HG03432 (cell line): ENCODE data around the gene MTHFSD.

Source experiments
- ATAC-seq: cut with Tn5 transposase; IDR thresholded peaks from one replicate; pipeline ENCODE4 v1.9.1; 2021; ENCODE audit warnings: mild to moderate bottlenecking, moderate library complexity; ENCODE audit not compliant: unreplicated experiment

The MTHFSD gene

DNA sequence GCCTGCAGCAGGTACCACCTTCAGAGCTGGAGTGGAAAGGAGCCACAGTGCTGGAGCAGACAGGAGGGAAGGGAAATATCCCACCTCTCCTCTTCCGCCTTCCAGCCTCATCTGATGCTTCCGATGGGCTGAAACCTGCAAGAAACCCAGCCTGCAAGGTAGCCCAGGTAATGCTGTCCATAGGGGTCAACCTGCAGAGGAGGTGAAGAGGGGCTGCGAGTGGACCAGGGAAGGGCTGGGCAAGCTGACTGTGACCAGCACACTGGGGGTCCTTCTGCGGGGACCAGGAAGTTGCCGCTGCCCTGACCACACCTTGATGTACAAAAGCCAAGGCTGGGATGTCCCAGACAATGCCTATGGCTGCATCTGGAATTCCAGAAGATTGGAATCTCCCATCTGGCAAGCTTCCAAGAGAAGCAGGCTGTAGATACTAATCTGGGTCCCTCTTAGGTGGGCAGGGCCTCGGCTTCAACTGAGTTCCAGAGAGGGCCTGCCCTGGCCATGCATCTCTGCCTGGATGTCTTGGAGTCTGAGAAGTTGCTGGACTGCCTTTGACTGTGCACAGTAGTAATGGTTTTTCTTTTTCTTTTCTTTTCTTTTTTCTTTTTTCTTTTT is 29.1 kb upstream of the MTHFSD start:
- no peak for ATAC-seq

DNA sequence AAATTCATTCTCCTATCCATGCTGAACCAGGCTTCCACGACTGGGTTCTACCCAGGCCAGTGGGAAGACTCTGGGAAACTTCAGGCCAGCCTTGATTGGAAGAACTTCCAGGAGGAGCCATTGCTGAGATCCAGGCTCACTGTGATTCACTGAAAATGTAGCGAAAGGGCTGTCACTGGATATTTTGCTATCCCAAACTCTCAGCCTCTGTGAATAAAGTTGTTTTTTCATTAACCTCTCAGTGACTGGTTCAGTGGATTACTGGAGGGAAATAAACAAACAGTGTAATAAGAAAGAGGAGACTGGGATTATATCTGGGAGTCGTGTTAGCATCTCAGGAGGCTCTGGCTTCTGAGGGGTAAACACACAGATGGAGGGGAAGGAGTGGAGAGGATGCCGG is 26.4 kb upstream of the MTHFSD start:
- no peak for ATAC-seq

DNA sequence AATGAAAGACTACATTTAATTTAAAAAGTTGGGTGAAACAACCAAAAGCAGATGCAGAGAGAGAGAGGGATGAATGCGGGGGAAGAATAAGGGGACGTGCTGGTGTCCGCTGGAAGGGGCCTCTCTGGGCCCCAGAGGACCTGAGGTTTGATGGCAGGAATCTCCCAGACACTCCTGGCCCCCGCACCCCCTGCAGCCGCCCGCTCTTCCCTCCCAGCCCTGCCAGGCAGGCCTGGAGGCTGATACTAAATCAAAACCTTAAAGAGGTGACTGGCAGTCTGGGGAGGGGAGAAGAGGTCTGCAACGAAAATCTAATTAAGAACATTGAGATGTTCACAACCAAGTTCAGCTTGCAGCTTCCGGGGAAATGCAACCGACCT is 25.7 kb upstream of the MTHFSD start:
- no peak for ATAC-seq

DNA sequence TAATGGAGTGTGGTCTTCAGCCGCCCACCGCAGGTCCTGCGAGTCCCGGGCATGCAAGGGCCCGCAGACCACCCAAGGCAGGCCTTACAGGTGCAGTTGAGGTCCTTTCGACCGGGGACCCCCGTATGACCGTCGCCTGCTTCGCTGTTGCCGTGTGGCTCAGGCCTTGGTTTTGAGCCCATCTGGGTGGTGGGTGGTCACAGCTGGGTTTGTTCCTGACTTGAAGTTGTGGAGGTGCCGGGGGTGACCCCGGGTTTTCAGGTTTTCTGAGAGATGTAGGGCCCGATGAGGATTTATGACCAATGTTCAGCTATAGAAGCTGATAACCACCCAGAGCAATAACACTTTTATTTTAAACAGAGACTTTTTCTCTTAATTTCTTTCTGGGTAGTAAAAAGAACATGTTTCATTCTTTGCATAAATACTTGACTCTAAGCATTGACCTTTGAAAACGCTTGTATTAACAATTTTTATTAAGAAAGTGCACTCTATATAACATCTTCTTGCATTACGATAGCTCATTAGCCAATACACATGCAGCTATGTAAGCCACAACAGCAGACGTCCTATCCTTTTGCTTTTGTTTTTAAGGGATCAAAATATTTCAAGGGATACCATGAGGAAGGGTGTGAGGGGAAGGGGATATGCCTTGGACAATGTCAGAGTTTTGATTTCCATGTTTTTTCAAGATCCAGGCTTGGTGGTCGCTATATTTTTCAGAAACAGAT is 25.2 kb upstream of the MTHFSD start:
- no peak for ATAC-seq

DNA sequence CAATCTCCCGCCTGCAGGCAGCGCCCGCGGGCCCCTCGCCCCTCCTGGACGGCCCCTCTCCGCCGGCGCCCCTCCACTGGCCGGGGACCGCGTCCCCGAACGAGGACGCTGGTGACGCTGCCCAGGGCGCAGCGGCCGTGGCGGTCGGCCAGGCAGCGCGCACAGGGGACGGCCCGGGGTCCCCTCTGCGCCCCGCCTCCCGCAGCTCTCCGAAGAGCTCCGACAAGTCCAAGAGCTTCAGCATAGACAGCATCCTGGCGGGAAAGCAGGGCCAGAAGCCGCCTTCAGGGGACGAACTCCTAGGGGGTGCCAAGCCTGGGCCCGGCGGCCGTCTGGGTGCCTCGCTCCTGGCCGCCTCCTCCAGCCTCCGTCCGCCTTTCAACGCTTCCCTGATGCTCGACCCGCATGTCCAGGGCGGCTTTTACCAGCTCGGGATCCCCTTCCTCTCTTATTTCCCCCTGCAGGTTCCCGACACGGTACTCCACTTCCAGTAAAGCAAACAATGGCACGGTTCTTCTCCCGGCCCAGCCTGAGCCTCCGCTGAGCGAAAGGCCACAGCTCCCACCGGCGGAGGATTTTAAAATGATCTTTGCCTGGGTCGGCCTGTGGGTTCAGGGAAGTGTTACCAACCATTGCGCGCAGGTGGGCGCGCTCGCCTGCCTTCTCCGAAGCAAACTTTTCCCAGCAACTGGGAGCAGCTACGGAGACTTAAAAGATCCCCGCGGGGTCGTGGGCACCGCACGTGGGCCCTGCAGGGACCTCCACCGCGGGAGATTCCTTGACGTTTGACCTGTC is 24.4 kb upstream of the MTHFSD start:
- no peak for ATAC-seq

DNA sequence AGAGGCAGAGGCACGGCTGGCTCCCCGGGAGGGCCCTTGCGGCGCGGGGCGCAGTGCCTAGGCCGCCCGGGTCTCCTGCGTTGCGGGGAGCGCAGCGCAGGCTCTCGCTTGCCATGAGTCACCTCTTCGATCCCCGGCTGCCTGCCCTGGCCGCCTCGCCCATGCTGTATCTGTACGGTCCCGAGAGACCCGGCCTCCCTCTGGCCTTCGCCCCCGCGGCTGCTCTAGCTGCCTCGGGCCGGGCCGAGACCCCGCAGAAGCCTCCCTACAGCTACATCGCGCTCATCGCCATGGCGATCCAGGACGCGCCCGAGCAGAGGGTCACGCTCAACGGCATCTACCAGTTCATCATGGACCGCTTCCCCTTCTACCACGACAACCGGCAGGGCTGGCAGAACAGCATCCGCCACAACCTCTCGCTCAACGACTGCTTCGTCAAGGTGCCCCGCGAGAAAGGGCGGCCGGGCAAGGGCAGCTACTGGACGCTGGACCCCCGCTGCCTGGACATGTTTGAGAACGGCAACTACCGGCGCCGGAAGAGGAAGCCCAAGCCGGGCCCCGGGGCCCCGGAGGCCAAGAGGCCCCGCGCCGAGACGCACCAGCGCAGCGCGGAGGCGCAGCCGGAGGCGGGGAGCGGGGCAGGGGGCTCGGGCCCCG is 23.7 kb upstream of the MTHFSD start:
- no peak for ATAC-seq

DNA sequence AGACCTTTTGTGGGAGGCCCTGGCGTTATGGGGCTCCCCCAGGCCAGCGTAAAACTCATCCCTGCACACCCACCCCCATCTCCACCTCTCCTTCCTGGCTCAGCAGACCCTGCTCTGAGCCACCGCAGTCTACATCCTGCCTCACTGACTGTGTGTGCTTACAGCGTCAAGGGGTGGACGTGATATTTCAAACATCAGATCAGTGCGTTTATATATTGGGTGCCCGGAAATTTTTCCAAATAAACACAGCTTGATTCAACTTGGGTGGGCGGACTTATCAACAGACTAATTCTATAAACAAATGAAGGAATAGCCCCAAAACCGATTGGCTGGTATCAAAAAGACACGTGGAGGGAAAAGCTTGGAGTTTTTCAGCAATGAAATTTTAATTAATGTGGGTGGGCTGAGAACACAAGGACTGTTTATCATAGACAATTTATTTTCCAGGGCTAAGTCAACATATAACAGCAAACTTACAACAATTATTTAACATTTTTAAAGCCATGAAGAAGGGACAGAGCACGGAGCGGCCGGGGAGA is 23.1 kb upstream of the MTHFSD start, which contains the start of gene FOXL1:
TSS of gene FOXL1 (plus strand) at position 489 of the 539 bp plus-strand sequence. CDS start 175 bp downstream, outside the sequence.
- no peak for ATAC-seq

DNA sequence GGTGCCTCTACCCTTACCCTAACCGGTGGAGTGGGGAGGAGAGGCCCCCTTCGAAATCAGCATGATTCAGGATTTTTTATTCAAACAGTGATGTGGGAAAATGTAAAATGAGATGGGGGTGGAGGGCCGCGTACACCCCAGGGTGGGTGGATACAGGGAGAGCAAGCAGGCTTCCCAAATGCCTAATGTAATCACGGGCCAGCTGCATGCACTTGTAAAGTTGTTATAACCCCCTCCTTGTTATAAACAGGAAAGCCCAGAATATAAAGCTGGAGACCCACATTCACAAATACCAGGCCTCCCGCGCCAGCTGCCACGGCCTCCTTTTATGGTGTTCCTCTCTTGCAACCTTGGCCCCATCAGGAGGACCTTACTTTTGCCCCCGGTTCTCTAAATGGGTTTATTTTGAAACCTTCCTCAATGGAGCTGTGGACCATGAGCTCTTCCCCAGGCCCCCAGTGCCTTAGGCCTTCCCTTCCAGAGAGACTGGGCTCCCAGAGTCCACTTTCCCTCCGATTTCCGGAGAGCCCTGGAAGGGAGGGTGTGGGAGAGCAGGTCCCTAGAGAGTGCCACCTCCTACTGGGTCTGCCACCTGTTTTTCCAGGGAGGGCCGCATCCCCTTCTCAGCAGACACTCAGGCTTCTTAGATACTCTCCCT is 22.4 kb upstream of the MTHFSD start:
- ATAC-seq: no peak

DNA sequence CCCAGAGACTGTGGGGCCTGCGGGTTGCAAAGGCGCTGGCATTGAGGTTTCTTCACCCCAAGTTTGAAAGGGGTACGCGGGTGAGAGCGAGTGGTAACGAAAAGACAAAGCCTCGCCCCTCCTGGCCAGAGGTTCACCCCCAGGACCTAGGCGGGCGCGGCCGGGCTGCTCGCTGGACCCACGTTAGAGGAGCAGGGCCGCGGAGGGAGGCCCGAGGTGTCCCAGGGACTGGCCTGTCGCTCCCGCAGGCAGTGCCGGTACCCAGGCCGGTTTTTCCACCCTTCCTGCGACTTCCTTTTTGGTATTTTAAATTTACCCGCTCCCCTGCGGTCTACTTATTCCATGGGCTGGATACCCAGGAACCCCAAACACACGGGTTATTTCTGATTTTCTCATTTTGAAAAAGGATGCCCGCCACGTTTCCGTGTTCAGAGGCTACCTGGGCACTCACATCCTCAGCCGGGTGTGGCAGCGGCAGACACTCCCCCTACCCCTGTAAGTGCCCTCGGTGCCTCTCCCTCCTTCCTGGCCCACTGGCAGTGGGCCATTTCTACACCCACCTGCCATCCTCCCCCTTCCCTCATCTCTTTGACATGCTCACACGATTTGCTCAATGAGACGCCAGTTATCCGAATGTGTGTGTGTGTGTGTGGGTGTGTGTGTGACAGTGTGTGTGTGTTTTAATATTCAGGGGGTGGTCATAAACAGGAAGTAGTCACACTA is 21.7 kb upstream of the MTHFSD start:
- ATAC-seq: no peak

DNA sequence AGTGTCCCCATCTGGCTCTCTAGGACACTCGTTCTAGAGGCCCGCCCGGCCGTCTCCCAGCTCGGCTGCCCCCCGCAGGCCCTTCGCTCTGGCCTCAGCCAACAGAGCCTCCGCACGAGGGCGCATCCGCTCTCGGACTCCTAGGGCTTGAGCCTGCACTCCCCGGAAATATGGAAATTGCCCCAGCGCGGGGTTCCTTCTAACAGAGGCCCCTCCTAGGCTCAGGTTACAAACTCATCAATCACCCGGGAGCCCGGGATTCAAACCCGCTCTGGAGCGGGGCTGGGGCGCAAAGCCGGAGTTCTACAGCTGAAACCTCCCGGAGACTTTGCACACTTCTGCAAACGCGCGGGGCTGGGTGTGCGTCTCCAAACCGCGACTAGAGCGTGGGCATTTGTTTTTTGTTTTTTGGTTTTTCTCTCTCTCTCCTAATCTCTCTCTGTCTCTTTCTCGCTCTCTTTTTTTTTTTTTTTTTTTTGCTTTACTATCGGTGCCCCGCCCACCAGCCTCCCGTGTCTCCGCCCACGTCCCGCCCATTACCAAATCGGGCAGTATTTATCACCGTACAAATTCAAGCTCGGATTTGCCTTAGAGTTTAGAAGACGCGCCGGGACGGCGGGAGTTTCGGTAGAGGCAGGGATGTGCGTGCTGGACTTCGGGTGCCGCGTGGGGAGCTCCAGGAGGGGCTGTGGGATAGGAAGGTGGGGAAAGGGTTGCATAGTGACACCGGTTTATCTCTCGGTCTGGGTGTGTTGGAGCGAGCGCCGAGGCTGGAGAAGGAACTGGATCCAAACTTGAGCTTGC is 20.9 kb upstream of the MTHFSD start:
- ATAC-seq: no peak

DNA sequence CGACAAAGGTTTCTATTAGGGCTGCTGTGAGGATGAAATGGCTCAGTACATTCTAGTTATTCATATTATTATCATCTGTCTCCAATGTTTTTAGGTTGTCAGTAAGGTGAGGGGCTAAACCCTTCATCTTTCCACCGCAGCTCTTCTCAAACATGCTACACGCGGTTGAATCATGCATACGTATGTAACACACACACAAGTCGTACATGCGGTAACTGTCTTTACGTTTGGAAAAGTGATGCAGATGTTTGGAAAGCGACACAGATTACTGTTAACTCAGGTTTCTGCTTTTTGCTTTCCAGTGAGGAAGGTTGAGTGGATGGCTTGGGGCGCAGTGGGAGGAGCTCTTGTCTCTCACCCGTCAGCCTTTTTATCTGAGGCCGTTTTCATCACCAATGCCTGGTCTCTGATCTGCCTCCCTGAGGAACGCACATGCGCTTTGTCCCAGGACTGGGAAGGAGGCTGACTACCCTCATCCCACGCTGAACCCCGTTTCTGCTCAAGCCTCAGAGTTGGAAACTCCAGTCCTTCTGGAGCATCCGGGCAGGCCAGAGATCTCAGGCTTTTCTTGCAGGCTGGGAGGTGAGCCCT is 20.2 kb upstream of the MTHFSD start:
- no peak for ATAC-seq

DNA sequence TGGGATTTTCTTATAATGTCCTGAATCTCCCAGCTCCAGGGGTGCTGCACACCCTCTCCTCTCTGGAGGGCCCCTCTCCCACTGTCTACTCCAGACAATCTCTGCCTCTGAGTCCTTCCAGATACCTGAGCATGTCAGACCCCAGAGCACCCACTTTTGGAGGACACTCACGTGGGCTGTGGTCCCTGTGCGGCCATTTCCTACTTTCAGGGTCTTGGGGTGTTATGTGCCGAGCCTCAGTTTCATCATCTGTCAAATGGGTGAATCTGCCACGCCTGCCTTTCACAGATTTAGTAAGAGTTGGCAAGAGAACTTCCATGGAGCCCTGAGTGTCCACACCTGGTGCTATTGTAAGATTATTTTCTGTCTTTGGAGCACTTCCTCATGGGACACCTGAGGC is 19.6 kb upstream of the MTHFSD start:
- no peak for ATAC-seq

DNA sequence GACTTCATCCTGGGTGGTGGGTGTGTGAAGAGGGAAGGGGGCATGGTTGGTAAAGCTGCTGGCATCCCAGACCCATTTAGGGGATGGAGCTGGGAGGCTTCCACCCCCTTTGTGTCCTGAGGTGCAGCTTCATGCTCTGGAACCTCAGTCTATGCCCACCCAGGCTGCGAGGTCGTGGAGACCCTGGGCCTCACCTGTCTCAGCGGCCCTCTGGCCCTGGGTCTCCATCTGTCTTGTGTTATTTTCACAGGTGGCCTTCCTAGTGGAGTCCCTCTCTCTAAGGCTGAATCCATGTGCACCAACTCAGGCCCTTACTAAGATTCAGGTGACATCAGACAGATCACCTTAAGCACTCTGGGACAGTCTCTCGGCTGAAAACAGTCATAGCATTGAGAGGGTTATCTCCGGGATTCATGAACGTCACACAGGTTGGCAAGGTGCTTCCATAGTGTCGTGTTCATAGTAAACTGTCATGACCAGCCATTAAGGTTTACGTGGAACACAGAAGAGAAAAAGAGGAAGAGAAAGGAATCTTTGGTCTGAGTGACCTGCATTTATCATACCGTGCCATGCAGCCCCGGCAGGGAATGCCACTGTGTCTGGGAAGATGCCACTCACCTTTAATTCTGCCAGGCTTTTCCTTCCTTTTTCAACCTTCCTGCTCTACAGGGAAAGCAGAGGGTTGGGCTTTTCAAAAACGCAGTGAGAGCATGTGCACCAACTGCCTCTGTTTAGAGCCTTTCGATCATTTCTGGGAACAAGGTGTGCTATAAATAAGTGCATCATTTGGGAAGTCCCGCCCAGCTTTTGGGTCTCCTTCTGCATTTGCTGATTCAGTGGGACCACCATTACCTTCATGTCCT is 18.8 kb upstream of the MTHFSD start:
- no peak for ATAC-seq

DNA sequence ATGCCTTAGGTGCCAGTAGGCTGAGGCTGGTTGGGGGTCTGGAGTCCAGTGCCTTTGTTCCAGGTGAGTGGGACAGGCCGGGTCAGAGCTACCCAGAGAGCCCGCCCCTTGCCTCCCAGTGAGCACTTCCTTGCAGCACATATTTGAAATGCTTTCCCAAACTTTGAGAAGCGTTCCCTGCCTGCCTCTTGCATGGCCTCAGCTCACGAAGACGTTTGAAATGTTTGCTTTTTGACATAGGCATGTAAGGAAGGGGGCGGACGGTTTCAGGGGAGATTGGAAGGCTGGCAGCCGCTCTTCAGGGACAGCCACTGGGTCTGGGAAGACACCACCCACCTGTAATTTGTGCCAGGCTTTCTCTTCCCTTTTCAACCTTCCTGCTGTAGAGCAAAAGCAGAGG is 18.2 kb upstream of the MTHFSD start:
- no peak for ATAC-seq

DNA sequence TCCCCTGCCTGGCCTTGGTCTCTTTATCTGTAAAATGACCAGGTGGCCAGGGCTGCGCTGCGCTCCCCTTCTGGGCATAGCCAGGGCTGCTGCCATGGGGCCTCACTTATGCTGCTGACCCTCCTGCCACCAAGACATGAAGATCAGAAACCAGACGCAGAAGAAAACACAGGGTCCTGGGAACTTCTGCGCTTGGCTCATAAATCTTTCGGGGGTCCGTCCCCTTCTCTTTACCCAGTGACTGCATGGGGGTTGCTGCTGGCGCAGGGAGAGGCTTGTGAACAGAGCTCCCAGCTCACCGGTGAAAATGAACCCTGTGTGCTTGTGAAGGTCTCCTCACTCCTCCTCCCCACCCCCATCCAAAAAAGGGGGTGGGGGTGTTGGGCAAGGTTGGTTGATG is 17.6 kb upstream of the MTHFSD start:
- no peak for ATAC-seq

DNA sequence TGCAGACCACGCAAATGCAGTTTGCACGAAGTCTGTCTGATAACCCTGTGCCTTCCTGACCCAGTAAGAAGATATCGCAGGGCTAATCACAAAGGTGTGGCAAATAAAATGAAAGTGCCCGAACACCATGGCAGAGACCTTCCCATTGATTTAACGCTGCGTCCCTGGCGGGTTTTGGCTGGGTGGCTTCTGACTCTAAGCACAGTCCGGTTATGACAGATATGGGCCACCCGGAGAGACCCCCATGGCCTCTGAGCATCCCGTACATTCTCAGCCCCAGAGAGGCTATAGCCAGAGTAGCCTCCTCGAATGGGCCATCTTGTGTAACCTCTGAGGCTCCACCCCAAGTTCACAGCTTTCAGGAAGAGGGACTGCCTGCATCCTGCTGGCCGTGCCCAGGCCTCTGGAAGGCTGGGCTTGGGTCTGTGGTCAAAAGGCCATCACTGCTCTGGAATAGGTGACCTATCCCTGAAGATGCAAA is 17.0 kb upstream of the MTHFSD start:
- ATAC-seq: no peak

DNA sequence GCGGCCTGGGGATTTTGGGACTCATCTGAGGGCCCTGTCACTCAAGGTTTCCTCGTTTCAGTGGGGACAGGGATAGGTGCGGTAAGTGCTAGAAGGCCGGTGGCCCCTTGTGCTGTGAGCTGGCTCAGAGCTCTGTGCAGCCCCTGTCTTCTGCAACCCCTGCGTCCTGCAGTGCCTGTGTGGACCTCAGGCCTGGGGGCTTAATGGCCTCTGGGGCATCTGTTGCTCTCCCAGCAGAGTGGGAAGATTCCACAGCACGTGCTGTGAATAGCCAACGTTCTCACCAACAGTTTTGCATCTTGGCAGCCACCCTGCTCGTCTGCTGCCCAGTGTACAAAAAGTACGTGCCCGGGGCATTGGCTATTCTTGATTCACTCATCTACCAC is 16.5 kb upstream of the MTHFSD start:
- no peak for ATAC-seq
